ENCODE measurements around the gene ARL6IP1. TPM values are rescaled to one million over a fixed set of nuclear protein-coding genes. Genes with fewer than 3 reads are reported as not detected.

Gene ARL6IP1
- polyA plus RNA-seq, 2 of the 4 experiments (the other 2 are of a cell fraction), result 459 to 479 TPM

- WGBS (ENCODE audit: missing lambda C conversion rate), result 85% methylated on average over 3 of the region's 3 CpGs
- no peak for TF ChIP-seq NR3C1 (IDR thresholded peaks at IDR 0.05)
- no peak for TF ChIP-seq SREBF2 (IDR thresholded peaks at IDR 0.05)
- no peak for TF ChIP-seq MYC (IDR thresholded peaks at IDR 0.05; ENCODE audit: borderline replicate concordance, low read length)
- no peak for TF ChIP-seq HDAC2 (IDR thresholded peaks at IDR 0.05)
- TF ChIP-seq PHF8 (IDR thresholded peaks at IDR 0.05; ENCODE audit: borderline replicate concordance, low read depth), result no peak
- TF ChIP-seq RNF2 (IDR thresholded peaks at IDR 0.05; ENCODE audit: borderline replicate concordance, low read depth), result no peak
- no peak for TF ChIP-seq ELK1 (IDR thresholded peaks at IDR 0.05; ENCODE audit: low read depth, low read length)
- TF ChIP-seq EP300 (IDR thresholded peaks at IDR 0.05), result no peak
- no peak for TF ChIP-seq TP53 (CRISPR knock-in tag; IDR thresholded peaks at IDR 0.05)
- TF ChIP-seq NFE2L2 (conservative IDR thresholded peaks at IDR 0.05; ENCODE audit: low read length), result no peak
- TF ChIP-seq GATA3 (IDR thresholded peaks at IDR 0.05; ENCODE audit: borderline replicate concordance), result no peak
- Histone ChIP-seq H3K27ac (no peak overlapping the region), H3K4me1 (no peaks in the 10 kb centered on the region), H3K9me3 (no peaks in the 10 kb centered on the region), H3K4me3 (no peak overlapping the region), H3K4me2 (no peak overlapping the region)
- FAIRE-seq (peak; percentile 72), DNase-seq (ENCODE audit: low read depth in 1 of 2, low spot score in 1 of 2) (no peak), ATAC-seq (no peak)
- ChIA-PET CTCF (interaction anchor here (0.8 to 1.9 kb wide), 7 partner anchors 9 to 153 kb away, joined by 3 to 8 read pairs (median 3); partner anchors contain the start of gene ARL6IP1), POLR2A (interaction anchor here (4.3 kb wide), 1 partner anchor 15 kb away, joined by 18 read pairs; the partner anchor contains the start of gene ARL6IP1)
These were observed 14.9 kb upstream of the ARL6IP1 start for GRCh38 chr16:18816286-18816685.

- no peak for TF ChIP-seq ZC3H11A (IDR thresholded peaks at IDR 0.05)
- TF ChIP-seq HDAC2 (IDR thresholded peaks at IDR 0.05), result no peak
- TF ChIP-seq HES2 (IDR thresholded peaks at IDR 0.05), result no peak
- no peak for TF ChIP-seq TP53 (CRISPR knock-in tag; IDR thresholded peaks at IDR 0.05)
- TF ChIP-seq SMC3 (IDR thresholded peaks at IDR 0.05), result no peak
- TF ChIP-seq RNF2 (IDR thresholded peaks at IDR 0.05; ENCODE audit: borderline replicate concordance, low read depth), result no peak
- no peak for TF ChIP-seq BHLHE40 (IDR thresholded peaks at IDR 0.05; ENCODE audit: low read depth, low read length)
- TF ChIP-seq USF2 (IDR thresholded peaks at IDR 0.05), result no peak
- no peak for TF ChIP-seq NR3C1 (IDR thresholded peaks at IDR 0.05)
- no peak for TF ChIP-seq ELK1 (IDR thresholded peaks at IDR 0.05; ENCODE audit: low read depth, low read length)
- TF ChIP-seq REST (IDR thresholded peaks at IDR 0.05), result no peak
- TF ChIP-seq BCL3 (IDR thresholded peaks at IDR 0.05), result no peak
- no peak for TF ChIP-seq CBX8 (IDR thresholded peaks at IDR 0.05)
- no peak for TF ChIP-seq PHF8 (IDR thresholded peaks at IDR 0.05; ENCODE audit: borderline replicate concordance, low read depth)
- TF ChIP-seq CEBPB (IDR thresholded peaks at IDR 0.05), result no peak
- no peak for TF ChIP-seq SREBF2 (IDR thresholded peaks at IDR 0.05)
- H3K4me1 ChIP-seq, result no peaks in the 10 kb centered on the region
- no peak overlapping the region for H3K4me2 ChIP-seq
- POLR2A ChIA-PET, result no interaction called here
- H3K27ac ChIP-seq, result no peak overlapping the region
- ATAC-seq, result no peak
- H3K9me3 ChIP-seq, result no peaks in the 10 kb centered on the region
- no peak for DNase-seq (ENCODE audit: low read depth in 1 of 2, low spot score in 1 of 2)
- CTCF ChIA-PET, result interaction anchor here (3.7 kb wide), 1 partner anchor 10 kb away, joined by 22 read pairs; the partner anchor contains the start of gene ARL6IP1
- no peak overlapping the region for H3K4me3 ChIP-seq
- no peak for FAIRE-seq
- WGBS (ENCODE audit: missing lambda C conversion rate), result 86% methylated on average over 3 of the region's 3 CpGs
These were observed 10.6 kb upstream of the ARL6IP1 start for GRCh38 chr16:18811925-18812324.
